ENCODE measurements around the gene TAX1BP1.

TAX1BP1 gene

GRCh38 chr7:27746486-27746885 lies 6.5 kb downstream of the TAX1BP1 start:
- in situ Hi-C loops (cut with MboI; ENCODE audit: low pct_unique_long_range_greater_than_20kb, low sequenced_read_pairs, unreplicated experiment) = no loop called here
- DNase-seq (ENCODE audit: low spot score) = no peak
- no peak for TF ChIP-seq CTCF (IDR thresholded peaks at IDR 0.05; ENCODE audit: extremely low read depth, insufficient read depth, missing control alignments)

GRCh38 chr7:27746978-27747377 lies 7.0 kb downstream of the TAX1BP1 start:
- TF ChIP-seq CTCF (IDR thresholded peaks at IDR 0.05; ENCODE audit: extremely low read depth, insufficient read depth, missing control alignments) = no peak
- in situ Hi-C loops (cut with MboI; ENCODE audit: low pct_unique_long_range_greater_than_20kb, low sequenced_read_pairs, unreplicated experiment) = no loop called here
- DNase-seq (ENCODE audit: low spot score) = no peak

GRCh38 chr7:27747589-27748368 lies 7.8 kb downstream of the TAX1BP1 start:
- no peak for TF ChIP-seq CTCF (IDR thresholded peaks at IDR 0.05; ENCODE audit: extremely low read depth, insufficient read depth, missing control alignments)
- in situ Hi-C loops (cut with MboI; ENCODE audit: low pct_unique_long_range_greater_than_20kb, low sequenced_read_pairs, unreplicated experiment) = no loop called here

GRCh38 chr7:27750316-27750715 lies 10.4 kb downstream of the TAX1BP1 start:
- in situ Hi-C loops (cut with MboI; ENCODE audit: low pct_unique_long_range_greater_than_20kb, low sequenced_read_pairs, unreplicated experiment) = no loop called here
- no peak for DNase-seq (ENCODE audit: low spot score)
- TF ChIP-seq CTCF (IDR thresholded peaks at IDR 0.05; ENCODE audit: extremely low read depth, insufficient read depth, missing control alignments) = no peak

More at GRCh38 chr7:27747589-27748368, 7.8 kb downstream of the TAX1BP1 start:
- DNase-seq (ENCODE audit: low spot score) = no peak

GRCh38 chr7:27751888-27752660 lies 12.1 kb downstream of the TAX1BP1 start:
- in situ Hi-C loops (cut with MboI; ENCODE audit: low pct_unique_long_range_greater_than_20kb, low sequenced_read_pairs, unreplicated experiment) = no loop called here
- DNase-seq (ENCODE audit: low spot score) = no peak
- no peak for TF ChIP-seq CTCF (IDR thresholded peaks at IDR 0.05; ENCODE audit: extremely low read depth, insufficient read depth, missing control alignments)

GRCh38 chr7:27753863-27754262 lies 13.9 kb downstream of the TAX1BP1 start:
- no peak for DNase-seq (ENCODE audit: low spot score)
- no peak for TF ChIP-seq CTCF (IDR thresholded peaks at IDR 0.05; ENCODE audit: extremely low read depth, insufficient read depth, missing control alignments)
- in situ Hi-C loops (cut with MboI; ENCODE audit: low pct_unique_long_range_greater_than_20kb, low sequenced_read_pairs, unreplicated experiment) = no loop called here
